Choroid plexus epithelial cell (primary cell): ENCODE results near the gene COQ3.

Experiments
- DNase-seq: peaks from one replicate; pipeline ENCODE4 v3.0.0-alpha.2; 2010; ENCODE audit warnings: low read depth
- H3K4me3 ChIP-seq: 2 replicates; pipeline ENCODE4 v1.5.1; 2011; ENCODE audit warnings: low read depth, mild to moderate bottlenecking, control low read depth, low read length, moderate library complexity
- CTCF ChIP-seq: conservative IDR thresholded peaks from 2 replicates; pipeline ENCODE4 v1.5.1; 2011; ENCODE audit warnings: low read depth, mild to moderate bottlenecking, control low read depth, inconsistent platforms, low read length, moderate library complexity

Gene COQ3

GRCh38 chr6:99390896-99391295 lies 3.1 kb downstream of the COQ3 start:
- no peak for DNase-seq
- no peak for TF ChIP-seq CTCF
- no peak overlapping the region for H3K4me3 ChIP-seq

GRCh38 chr6:99384507-99384906 lies 9.5 kb downstream of the COQ3 start:
- DNase-seq = no peak
- H3K4me3 ChIP-seq = no peak overlapping the region
- TF ChIP-seq CTCF = no peak

GRCh38 chr6:99378636-99379035 lies 15.4 kb downstream of the COQ3 start:
- no peak for DNase-seq
- H3K4me3 ChIP-seq = no peak overlapping the region
- TF ChIP-seq CTCF = no peak

- TF ChIP-seq CTCF = no peak
- no peak overlapping the region for H3K4me3 ChIP-seq
- DNase-seq = peak; percentile 11
These were observed 24.5 kb downstream of the COQ3 start for GRCh38 chr6:99369533-99369932.

- DNase-seq = no peak
- H3K4me3 ChIP-seq = no peak overlapping the region
- TF ChIP-seq CTCF = no peak
These were observed 27.1 kb downstream of the COQ3 start for GRCh38 chr6:99366852-99367251.

- H3K4me3 ChIP-seq = no peak overlapping the region
- DNase-seq = no peak
- no peak for TF ChIP-seq CTCF
These were observed 30.0 kb downstream of the COQ3 start for GRCh38 chr6:99364026-99364425.

GRCh38 chr6:99362678-99363268 lies 31.2 kb downstream of the COQ3 start:
- no peak for TF ChIP-seq CTCF
- no peak overlapping the region for H3K4me3 ChIP-seq
- DNase-seq = no peak
